Measurements from ENCODE around the gene DSTYK.

DSTYK gene

GRCh38 chr1:205124726-205125125 is 86.8 kb downstream of the DSTYK start:
- no peak for DNase-seq

GRCh38 chr1:205122489-205122882 is 89.0 kb downstream of the DSTYK start:
- DNase-seq: no peak

DNA sequence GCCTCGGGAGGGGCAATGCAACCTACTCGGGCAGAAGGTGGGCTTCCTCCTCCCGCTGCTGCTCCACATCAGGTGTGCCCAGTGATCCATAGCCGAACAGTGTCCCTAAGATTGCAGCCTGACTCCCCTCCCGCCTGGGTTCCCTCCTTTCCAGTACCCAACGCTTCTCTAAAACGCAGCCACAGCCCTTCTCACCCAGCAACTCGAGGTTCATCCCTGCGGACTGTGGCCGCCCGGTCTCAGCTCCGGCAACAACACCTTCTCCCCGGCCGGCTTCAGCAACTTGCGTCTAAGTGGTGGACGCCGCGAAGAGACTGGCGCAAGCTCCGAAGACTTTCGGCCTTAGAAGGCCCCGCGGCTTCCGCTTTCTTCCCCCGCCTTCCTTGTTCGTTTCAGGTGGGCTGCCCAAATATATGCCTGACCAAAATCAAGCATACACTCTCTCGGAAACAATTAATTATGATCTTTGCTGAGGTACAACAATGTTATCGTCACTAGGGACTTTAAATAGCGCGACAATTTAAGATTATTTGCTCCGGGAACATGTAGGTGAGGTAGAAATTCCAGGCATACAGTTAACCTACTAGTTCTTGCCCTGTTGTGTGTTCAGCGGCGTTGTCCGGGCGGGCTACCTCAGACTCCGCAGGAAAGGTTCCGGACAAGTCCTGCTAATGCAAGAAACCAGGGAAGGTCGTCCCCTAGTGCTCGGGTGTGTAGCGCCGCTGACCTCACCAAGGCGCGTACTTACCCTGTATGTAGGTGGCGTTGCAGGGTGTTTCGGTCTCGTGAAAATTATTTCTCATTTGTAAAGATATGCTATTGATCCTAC is 89.6 kb downstream of the DSTYK start, which contains the start of gene RBBP5:
Gene RBBP5 (minus strand): TSS at position 319 of the 829 bp plus-strand sequence. CDS start 105 bp downstream, at position 214.
- peak; percentile 97 for DNase-seq

DNA sequence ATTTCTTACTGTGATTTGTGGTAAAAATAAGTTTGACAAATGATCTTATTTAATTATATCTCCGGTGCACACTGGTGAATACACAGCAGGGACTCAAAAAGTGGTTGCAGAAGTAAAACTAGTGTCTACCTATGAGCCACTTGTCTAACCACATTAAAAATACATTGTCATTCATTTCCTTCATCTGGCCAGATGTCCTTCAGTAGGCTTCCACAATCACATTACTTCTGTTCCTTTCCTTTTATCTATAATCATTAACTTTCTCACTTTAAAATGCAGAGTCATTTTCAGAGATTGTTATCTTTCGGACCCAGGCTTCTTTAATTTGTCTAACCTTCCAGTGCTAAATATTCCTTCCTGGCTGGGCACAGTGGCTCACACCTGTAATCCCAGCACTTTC is 92.8 kb downstream of the DSTYK start:
- no peak for DNase-seq

- DNase-seq: no peak
Measured at GRCh38 chr1:205111354-205111753, 100.1 kb downstream of the DSTYK start.

DNA sequence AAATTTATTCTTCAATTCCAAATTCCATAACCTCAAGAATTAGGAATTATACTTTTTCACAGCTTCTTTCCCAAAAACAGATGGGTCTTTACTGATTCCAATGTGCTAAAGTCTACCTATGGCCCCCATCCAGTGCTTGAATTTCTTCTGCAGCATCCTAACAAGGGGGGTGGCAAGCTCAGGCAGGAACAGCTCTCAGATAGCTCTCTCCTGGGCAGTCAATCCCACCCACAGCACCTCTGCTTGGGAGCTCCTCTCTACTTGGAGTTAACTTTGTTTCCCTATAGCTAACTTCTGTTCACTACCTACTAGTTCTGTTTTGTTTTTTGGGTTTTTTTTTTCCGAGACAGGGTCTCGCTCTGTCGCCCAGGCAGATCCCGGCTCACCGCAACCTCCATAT is 101.8 kb downstream of the DSTYK start:
- no peak for DNase-seq

- DNase-seq: no peak
Measured at GRCh38 chr1:205109269-205109668, 102.2 kb downstream of the DSTYK start.

GRCh38 chr1:205108464-205108863 is 103.0 kb downstream of the DSTYK start:
- no peak for DNase-seq

DNA sequence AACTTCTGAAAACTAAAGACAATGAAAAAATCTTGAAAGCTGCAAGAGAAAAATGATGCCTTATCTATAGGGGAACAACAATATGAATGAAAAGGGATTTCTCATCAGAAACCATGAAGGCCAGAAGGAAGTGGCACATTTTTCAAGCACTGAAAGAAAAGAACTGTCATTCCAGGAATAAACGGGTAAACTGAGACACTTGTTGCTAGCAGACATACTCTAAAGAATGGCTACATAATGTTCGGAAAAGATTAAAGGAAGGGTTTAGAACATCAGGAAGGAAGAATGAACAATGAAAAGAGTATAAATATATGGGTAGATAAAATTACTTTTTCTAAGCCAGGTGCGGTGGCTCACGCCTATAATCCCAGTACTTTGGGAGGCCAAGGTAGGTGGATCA is 104.2 kb downstream of the DSTYK start:
- DNase-seq: no peak

DNA sequence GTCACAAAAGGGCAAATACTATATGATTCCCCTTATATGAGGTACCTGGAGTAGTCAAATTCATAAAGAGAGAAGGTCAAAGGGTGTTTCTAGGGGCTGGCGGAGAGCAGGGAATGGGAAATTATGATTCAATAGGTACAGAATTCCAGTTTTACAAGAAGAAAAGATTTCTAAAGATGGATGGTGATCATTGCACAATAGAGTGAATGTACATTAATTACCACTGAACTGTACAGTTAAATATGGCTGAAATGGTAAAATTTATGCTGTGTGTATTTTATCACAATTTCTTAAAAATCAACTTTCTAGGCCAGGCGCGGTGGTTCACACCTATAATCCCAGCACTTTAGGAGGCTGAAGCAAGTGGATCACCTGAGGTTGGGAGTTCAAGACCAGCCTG is 109.1 kb downstream of the DSTYK start:
- no peak for DNase-seq

GRCh38 chr1:205098242-205098641 is 113.3 kb downstream of the DSTYK start:
- DNase-seq: no peak

GRCh38 chr1:205095422-205095821 is 116.1 kb downstream of the DSTYK start:
- DNase-seq: no peak
